Epithelial cell of prostate (primary cell): ENCODE results near the gene MGAT5B.
"Not testable (repeated sequence)": the region's sequence is repeated elsewhere in the genome, so short reads cannot be mapped to it uniquely, and the experiment has no call there.

Experiments used
- DNase-seq: peaks from one replicate; pipeline ENCODE4 v3.0.0-alpha.2; 2011; ENCODE audit warnings: low read depth, low spot score
- H3K27ac ChIP-seq: fragments of 450-650 bp; 2 replicates; pipeline ENCODE4 v1.5.1; 2017; ENCODE audit warnings: mild to moderate bottlenecking

MGAT5B gene

DNA sequence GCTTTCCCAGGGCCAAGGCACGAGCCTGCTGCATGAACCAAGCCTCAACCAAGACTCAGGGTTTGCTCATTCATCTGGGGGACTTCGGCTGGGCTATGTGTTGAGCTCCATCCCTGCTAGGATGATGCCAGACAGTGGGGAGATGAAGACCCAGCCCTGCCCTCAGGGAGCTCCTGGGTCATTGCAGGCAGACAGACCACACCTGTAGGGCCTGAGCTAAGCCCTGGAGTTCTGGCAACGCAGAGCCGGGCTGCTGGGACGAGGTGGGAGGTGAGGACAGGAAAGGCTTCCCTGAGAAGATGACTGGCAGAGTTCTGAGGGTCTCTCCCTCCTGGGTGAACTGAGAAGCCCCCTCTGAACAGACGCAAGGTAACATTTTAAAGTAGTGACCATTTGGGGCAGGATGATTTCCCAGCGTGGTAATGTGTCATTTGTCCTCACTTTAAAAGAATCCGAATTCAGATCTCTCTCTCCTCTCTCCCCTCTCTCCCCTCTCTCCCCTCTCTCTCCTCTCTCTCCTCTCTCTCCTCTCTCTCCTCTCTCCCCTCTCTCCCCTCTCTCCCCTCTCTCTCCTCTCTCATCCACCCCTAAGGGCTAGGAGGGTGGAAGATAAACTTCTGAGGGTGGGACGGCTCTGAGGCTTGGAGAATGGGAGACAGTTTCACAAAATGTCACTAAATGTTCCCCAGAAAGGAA is 98.4 kb downstream of the MGAT5B start:
- DNase-seq, result no peak
- H3K27ac ChIP-seq, result no peak overlapping the region

DNA sequence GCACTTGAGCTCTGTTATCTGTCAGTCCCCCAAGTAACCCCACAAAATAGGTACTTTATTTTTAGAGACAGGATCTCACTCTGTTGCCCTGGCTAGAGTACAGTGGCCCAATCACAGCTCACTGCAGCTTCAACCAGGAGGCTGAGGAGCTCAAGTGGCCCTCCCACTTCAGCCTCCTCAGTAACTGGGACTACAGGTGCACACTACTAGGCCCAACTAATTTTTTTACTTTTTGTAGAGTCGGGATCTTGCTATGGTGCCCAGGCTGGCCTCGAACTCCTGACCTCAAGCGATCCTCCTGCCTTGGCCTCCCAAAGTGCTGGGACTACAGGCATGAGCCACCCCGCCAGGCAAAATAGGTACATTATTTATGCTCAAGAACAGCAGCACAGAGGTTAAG is 99.6 kb downstream of the MGAT5B start:
- DNase-seq, result no peak
- no peak overlapping the region for H3K27ac ChIP-seq

DNA sequence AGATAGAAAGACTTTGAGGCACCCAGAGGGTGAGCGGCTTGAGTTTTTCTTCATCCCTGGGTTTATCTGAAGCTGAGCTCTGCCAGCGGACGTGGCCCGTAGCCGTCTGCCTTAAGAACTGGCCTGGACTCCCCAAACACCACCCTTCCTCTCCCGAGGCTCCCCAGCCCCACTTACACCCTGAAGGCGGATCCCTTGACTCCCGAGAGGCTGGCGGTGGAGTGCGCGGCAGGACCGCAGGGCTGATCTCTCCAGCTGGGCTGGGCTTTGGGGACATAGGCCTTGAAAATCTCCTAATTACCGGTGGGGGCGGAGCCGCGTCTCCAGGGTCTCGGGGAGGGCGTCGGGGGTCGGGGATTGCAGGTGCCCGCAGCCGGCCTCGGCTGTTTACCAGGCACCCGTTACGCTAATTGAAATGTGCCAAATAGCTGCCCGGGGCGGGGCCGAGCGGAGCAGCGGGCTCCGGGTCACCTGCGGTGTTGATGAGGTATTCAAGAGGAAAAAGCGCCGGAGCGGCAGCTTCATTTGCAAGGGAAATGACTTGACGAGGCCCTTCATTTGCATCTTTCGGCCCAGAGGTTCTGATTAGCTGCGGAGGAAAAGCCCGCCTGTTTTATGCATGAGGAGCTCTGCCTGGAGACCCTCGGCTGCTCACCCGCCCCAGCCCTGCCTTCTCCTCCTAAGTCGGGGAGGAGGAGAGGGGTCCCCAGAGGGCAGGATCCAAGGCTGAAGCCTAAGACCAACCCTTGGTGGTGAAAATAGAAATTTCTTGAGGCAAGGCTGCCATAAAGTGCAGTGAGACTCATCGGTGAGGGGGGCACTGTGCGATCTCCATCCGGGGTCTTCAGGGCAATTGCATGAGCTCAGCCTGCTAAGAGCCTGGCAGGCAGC is 100.7 kb downstream of the MGAT5B start:
- no peak overlapping the region for H3K27ac ChIP-seq
- no peak for DNase-seq

DNA sequence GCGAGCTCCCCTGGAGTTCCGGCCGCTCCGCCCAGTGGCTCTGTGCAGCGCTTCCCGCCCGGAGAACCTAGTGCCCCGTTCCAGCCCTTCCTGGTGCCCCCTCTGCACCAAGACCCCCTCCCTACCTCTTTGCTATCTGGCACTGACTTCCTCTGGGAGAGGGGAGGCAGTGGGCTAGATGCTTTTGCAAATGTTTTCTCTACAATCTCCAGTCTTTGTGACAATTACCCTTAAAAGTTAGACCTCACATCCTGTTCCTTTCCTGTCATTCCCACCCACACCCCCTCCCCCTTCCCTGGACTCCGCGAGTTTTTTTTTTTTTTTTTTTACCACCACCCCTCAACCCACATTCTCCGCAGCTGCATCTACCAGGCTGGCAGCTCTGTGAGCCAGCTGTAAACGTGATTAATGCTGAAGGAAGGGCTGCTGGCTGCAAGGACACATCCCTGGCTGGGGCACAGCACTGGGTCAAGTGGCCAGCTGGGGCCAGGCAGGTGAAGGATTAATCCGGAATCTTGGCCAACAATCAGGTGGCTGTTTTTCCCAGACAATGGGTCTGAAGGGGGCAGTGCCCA is 101.5 kb downstream of the MGAT5B start:
- DNase-seq, result no peak

DNA sequence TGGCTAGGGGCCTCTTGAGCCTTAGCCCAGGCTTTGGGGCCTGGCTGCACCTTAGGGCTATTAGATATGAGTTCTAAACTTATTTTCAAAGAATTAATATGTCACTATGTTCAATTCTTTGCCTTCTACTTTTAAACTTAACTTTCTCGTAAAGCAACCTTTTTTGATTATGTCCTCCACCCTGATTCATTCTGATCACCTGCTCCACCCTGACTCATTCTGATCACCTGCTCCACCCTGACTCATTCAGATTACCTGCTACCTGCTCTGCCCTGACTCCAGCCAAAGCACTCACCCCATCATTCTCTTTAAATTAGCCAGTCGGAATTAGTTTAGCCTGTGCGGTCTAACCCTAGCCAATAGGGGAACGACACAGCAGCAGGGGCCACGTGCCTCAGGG is 102.0 kb downstream of the MGAT5B start:
- DNase-seq, H3K27ac ChIP-seq: not testable (repeated sequence)

More for the DNA sequence above, 101.5 kb downstream of the MGAT5B start:
- no peak overlapping the region for H3K27ac ChIP-seq

DNA sequence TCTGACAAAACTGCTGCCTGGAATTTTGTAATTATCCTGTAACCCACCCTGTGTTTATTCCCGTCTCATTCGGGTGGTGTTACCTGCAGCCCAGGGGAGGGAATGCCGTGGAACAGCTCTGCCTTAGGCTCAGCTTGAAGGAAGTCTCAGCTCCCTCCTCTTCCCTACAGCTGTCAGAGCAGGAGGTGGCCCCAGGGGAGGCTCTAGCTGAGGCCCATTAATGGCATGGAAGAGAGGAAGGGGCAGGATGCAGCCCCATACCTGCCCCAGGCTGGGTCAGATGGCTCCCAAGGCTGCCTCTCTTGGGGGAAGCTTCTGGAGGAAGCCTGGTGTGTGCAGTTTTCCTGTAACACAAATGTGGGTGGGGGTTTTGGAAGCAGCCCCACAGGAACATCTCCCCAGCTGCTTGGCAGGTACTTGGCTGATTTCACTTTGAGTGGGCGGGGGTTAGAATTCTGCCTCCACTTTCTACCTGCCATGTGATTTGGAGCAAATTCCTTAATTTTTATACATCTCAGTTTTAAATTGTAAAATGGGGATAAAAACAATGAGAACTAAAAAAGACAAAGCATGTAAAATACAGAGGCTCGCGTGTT is 103.9 kb downstream of the MGAT5B start:
- H3K27ac ChIP-seq, result no peak overlapping the region
- DNase-seq, result no peak

DNA sequence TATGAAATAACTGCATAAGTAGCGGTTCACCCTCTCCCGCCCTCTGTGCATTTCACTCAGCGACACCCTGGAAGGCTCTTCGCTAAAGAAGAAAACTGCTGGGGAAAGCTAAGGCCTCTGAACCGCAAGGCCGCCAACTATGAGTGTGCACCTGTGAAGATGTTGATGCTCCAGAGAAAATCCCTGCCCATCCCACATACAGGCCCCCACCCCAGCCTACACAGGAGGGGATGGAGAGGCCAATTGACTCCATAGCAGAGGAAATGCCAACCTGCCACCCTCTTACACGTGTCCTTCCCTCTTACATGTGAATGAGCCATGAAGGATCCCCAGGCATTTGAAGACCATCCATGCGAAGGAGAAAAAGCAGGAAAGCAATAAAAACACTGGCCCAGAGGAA is 104.8 kb downstream of the MGAT5B start:
- H3K27ac ChIP-seq, result no peak overlapping the region
- no peak for DNase-seq

DNA sequence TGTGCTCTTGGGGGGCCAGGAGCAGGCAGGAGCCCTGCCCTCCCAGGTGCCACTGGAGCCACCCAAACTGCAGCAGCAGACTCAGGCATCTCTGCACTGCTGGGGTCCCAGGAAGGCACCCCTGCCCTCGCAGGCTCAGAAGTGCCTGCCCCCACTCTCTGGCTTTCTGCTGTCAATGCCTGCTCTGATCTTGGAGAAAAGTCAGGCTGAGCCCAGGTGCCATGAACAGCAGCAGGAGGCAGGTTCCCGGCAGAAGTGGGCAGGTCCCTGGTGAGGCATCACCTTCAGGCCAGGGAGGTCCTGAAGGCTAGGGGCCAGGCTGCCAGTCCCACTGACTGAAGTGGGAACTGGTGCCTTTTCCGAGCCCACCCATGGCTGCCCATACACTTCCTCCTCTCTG is 106.5 kb downstream of the MGAT5B start:
- DNase-seq, result no peak
- no peak overlapping the region for H3K27ac ChIP-seq

DNA sequence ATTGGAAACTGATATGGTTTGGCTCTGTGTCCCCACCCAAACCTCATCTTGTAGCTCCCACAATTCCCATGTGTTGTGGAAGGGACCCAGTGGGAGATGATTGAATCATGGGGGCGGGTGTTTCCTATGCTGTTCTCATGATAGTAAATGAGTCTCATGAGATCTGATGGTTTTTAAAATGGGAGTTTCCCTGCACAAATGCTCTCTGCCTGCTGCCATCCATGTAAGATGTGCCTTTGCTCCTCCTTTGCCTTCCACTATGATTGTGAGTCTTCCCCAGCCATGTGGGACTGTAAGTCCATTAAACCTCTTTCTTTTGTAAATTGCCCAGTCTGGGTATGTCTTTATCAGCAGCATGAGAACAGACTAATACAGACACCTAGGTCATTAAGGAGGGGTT is 109.8 kb downstream of the MGAT5B start:
- not testable (repeated sequence) for H3K27ac ChIP-seq, DNase-seq

DNA sequence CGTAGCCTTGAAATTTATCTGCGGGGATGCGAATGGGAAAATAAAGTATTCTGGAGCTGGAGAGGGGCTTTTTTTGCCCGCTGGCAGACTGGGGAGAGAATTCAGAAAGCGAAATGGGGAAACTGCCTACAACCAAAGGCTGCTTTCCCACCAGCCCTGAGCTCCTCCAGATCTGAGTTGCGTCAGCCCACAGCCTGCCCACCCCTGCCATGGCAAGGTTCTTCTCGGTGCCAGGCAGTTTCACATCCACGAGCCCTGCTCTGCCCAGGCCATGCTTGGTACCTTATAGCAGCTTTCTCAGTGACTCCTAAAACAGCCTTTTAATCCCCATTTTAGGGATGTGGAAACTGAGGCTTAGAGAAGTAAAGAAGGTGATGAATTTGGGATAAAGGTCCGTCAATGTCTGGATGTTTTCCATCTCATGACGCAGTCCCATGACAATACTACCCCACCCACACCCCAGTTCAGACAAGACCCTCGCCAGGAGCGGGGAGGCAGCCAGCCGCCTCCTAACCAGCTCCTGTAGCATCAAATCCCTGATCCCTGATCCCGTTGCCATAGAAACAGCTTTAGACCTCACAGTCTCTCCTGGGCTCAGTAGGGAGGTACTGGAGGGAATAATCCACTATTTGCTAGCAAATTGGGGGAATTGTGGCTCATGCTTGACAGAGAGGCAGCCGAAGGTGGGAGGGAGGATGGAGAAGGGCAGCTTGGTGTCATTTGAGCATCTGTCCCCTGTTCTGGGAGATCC is 113.5 kb downstream of the MGAT5B start:
- H3K27ac ChIP-seq, result no peak overlapping the region

DNA sequence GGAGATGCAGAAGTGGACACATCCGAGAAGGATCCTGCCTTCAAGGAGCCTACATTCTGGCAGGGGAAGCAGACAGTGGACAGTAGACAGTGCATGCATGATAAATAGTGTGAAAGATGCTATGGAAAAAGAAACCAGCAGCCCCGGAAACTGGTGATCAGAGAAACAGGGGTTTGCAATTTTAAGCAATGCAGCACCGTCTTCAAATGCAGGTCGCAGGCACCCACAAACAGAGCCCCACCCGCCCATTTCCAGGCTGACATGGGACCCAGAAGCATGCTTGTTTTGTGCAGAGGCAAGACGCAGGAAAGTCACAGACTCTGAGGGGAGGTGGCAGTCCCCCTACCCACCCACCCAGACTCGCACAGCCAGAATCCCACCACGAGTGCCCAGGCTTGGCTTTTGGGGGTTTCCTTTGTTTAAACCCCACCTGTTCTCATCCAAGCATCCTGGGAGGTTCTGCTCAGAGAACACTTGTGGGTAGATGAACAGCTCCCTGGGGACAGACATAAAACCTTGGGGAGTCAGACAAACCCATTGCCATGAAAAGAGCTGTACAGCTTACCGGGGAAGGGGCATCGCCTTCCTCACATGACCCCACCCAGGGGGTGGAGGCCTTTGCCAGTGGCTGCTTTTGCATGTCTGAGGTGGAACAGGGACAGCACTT is 114.3 kb downstream of the MGAT5B start:
- no peak for DNase-seq
- H3K27ac ChIP-seq, result no peak overlapping the region

More for the DNA sequence above, 113.5 kb downstream of the MGAT5B start:
- DNase-seq, result no peak

DNA sequence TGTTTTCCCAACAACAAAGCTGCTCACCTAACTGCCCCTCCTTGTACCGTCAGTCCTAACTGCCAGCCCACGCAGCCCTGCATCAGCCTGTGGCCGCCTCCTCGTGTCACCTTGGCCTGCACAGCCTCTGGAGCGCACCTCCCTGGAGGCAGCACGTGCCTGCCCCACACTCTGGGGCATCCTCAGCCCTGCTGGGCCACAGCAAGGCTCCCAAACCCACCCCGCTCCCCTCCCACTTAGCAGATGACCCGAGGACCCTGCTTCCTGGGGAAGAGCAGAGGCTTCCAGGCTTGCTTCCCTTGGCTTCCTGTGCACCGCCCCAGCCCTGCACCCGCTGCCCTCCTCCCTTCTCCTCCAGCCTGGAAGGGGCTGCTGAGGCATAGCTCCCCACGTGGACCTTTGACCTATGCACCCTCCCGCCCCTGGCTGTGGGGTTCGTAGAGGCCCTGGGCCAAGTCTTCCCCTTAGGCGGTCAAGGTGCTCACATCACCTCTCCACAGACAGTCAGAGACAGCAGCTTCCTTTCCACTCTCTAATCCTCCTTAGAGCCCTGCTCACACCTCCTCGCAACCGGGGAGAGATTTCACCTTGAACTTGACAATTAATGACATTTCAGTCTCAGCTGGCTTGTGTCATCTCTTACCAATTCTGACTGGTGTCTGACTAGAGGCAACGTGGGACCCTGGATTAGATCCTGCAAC is 115.0 kb downstream of the MGAT5B start:
- no peak overlapping the region for H3K27ac ChIP-seq
- no peak for DNase-seq

DNA sequence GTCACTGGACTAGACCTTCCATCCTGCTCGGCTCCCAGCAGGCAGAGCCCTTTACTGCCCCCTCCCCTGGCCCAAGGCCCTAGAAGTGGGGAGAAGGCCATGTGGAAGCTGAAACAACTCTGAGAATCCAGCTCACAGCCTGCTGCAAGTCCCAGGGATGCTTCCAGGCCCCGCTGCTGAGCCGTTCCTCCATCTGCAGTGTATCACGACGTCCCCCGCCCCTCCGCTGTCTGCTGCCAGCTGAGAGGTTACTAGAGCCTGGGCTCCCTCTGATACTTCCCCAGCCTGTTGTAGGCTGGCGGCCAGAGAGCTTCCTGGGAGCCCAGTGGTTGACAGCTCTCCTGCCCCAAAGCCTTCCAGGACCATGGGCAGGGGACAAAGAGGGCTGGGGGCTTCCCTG is 118.2 kb downstream of the MGAT5B start:
- no peak for DNase-seq
- H3K27ac ChIP-seq, result no peak overlapping the region

DNA sequence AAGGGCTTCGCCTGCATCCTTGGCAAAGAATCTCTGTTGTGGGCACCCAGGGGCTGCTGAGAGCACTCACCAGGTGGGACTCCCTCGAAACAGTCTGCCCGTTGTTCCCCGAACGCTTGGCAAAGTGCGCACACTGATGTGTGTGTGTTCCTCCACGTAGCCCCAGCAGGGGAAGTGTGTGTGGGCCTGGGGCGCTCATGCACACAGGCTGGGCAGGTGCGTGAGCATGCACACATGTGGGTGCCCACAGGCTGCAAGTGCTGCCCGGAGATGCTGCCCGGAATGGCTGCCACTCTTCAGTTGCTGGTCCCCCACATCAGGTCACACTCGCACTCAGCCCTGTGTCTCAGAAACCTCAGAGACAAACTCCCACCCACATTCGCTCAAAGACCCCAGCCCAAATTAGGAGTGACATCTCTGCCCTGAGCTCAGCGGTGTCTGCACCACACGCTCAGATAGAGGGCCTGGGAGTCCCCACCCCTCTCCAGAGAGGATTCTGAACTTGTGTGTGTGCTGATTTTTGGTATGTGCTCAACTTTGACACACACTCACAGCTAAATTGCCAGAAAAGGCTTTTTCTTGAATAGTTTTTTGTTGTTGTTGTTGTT is 119.4 kb downstream of the MGAT5B start:
- DNase-seq, result no peak
- no peak overlapping the region for H3K27ac ChIP-seq

DNA sequence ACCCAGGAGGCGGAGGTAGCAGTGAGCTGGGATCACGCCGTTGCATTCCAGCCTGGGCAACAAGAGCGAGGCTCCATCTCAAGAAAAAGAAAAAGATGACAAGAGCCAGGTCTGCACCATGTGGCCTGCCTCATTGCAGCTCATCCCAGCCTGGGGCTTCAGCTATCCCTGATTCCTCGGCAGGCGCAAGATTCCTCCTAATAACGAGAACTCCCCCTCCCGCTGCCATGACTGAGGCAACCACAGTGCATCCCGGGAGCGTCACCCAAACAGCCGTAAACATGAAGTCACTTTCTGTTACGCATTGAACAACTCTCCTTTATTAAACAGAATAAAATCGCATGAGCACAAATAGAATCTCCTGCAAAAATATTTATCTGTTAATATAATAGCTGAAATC is 120.6 kb downstream of the MGAT5B start:
- H3K27ac ChIP-seq, result no peak overlapping the region
- no peak for DNase-seq

DNA sequence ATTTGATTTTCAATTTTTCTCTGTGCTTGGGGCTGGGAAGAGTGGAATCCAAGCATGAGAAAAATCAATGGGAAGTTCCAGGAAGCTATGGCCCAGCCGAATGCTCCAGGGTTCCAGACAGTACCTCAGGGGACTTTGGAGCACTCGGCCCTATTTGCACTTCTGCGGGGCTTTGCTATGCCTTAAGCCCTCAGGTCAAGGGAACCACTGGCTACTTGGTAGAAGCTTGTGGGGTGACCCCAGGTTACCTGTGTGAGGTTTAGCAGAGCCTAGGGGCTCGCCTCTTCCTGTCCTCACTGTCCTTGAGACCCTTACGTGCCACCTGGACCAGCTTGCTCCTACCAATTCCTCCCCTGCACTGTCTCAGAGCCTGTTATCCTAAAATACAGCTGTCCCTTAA is 121.3 kb downstream of the MGAT5B start:
- no peak overlapping the region for H3K27ac ChIP-seq

DNA sequence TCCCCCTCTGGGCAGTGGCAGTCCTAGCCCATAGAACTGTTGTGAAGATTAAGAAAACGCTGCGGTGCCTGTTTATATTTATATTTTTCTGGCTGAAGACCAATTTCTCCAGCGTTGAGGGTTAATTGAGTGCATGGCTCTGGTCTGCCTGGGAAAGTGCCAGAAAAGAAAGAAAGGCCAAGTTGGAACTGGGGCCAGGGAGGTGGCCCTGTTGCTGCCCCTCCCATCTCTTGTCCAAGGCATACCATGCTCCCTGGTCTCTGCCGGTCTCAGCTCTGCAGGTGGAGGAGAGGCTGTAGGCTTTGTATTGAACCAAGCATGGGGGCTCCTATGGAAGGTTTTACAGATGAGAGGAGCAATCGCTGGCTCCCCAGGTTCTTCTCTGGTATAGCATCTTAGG is 124.7 kb downstream of the MGAT5B start:
- no peak overlapping the region for H3K27ac ChIP-seq
- no peak for DNase-seq

More for the DNA sequence above, 121.3 kb downstream of the MGAT5B start:
- no peak for DNase-seq

DNA sequence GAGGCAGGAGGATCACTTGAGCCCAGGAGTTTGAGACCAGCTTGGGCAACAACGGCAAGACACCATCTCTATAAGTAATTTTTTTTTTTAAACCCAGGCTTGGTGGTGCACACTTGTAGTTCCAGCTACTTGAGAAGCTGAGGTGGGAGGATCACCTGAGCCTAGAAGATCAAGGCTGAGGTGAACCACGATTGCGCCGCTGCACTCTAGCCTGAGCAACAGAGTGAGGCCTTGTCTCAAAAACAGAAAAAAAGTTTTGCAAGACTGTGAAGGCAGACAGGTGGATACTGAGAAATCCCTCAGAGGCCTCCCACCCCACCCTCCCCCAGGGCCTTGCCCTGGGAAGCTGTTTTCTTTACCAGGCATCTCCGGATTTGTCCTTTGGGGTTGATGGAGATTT is 125.4 kb downstream of the MGAT5B start:
- H3K27ac ChIP-seq, result no peak overlapping the region
- DNase-seq, result no peak

DNA sequence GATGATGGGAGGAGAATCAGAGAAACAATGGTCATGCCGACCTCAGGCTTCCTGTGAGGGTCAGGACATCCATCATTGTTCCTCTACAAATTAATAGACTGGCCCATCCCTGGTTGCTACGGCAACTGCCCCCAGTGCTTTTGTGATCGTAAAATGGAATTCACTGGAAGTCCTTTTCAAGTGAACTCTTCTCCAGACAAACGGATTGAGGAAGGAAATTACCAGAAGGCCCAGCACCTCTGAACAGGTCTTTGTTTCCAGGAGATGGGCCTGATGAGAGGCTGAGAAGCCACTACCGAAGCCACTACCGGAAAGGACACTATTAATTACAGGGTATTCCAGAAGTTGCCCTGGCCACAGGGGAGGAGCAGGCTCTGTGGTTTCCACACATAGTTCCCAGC is 126.0 kb downstream of the MGAT5B start:
- H3K27ac ChIP-seq, result no peak overlapping the region
- no peak for DNase-seq
